ENCODE measurements around the gene SPACA4.

SPACA4 gene

DNA sequence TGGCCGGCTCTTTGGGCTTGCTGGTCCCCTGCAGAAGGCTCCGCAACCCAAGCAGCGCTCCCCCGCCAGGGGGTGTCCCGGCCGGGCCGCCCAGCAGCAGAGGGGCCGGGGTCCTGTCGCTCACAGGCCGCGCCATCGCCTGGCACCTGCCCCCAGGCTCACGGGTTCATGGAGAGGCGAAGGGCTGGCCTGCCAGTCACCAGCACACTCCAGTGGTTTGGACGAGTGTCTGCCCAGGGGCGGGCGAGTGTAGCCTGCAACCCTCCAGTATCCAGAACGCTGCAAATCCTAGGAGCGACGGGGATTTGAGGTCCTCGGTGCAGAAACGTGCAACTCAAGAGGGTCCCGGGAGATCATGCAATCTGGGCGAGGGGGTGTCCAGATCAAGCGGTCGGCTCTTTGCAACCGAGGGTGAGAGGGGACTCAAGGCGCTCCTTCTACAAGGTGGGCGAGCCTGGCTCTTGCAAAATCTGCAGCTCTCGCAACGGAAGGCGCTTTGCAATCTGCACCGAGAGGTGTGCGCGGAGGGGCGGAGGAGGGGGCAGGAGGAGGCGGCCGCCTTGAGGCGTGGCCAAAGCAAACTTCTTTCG lies 30.4 kb downstream of the SPACA4 start, which contains the start of gene DBP:
Gene DBP, minus strand, starts transcription at position 521 of the 590 bp plus-strand sequence. Its CDS starts 385 bp downstream, at position 136.
- H3K9ac ChIP-seq (ENCODE audit: low read depth, low read length, poor library complexity, severe bottlenecking), result peak within 1 kb of the TSS; percentile 97
- H3F3A ChIP-seq (ENCODE audit: low read depth), result peaks cover 3% of the 10 kb centered on the region
- H3K36me3 ChIP-seq (ENCODE audit: insufficient read depth, low read length), result no peaks in the 10 kb centered on the region
- peaks cover 38% of the 10 kb centered on the region for H3K79me2 ChIP-seq (ENCODE audit: insufficient read depth, low read length)
- H3K27me3 ChIP-seq (ENCODE audit: insufficient read depth, low read length, poor library complexity, severe bottlenecking), result no peaks in the 10 kb centered on the region
- TF ChIP-seq, protein P1, sequence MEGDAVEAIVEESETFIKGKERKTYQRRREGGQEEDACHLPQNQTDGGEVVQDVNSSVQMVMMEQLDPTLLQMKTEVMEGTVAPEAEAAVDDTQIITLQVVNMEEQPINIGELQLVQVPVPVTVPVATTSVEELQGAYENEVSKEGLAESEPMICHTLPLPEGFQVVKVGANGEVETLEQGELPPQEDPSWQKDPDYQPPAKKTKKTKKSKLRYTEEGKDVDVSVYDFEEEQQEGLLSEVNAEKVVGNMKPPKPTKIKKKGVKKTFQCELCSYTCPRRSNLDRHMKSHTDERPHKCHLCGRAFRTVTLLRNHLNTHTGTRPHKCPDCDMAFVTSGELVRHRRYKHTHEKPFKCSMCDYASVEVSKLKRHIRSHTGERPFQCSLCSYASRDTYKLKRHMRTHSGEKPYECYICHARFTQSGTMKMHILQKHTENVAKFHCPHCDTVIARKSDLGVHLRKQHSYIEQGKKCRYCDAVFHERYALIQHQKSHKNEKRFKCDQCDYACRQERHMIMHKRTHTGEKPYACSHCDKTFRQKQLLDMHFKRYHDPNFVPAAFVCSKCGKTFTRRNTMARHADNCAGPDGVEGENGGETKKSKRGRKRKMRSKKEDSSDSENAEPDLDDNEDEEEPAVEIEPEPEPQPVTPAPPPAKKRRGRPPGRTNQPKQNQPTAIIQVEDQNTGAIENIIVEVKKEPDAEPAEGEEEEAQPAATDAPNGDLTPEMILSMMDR (conservative IDR thresholded peaks at IDR 0.05; ENCODE audit: low read length), result no peak
- TF ChIP-seq EZH2phosphoT487 (IDR thresholded peaks at IDR 0.05; ENCODE audit: borderline replicate concordance), result no peak
- H3K9me2 ChIP-seq (replicated peaks; ENCODE audit: low read depth, low read length), result no peaks in the 10 kb centered on the region
- peak within 1 kb of the TSS; percentile 99 for H3K4me2 ChIP-seq (ENCODE audit: low read depth, low read length, poor library complexity, severe bottlenecking)
- H2AFZ ChIP-seq (ENCODE audit: low read length), result peak within 1 kb of the TSS; percentile 84
- H3K9me3 ChIP-seq (ENCODE audit: insufficient read depth, low read depth, low read length), result no peaks in the 10 kb centered on the region
- peaks cover 4% of the 10 kb centered on the region for H4K20me1 ChIP-seq (ENCODE audit: insufficient read depth, low read length, poor library complexity, severe bottlenecking)
- peaks cover 44% of the 10 kb centered on the region for H3K4me1 ChIP-seq (ENCODE audit: insufficient read depth, low read length, poor library complexity, severe bottlenecking)
- peak within 1 kb of the TSS; percentile 93 for H3K4me3 ChIP-seq (ENCODE audit: low read length, poor library complexity, severe bottlenecking)

DNA sequence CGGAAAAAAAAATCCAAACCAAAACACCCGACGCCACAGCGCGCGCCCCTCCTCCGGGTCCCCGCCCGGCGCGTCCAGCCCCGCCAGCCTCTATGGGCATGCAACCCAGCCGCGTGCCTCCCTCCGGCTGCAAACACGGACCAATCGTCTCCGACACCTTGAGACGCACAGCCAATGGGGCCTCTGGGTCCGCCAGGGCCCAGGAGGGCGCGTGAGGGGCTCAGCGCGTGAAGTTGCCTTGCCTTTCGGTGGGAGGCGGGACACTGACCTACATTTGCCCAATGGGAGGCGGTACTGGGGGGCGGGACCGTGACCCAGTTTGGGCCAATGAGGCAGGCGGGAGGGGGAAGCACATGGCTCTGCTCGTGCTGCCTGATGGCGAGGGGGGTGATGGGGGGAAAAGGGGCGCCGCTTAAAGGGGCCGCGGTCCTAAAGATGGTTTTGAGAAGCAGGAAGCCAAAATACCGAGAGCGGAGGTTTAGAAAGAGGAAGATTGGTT lies 31.0 kb downstream of the SPACA4 start:
- Histone ChIP-seq H3K4me3 (ENCODE audit: low read length, poor library complexity, severe bottlenecking) (peak overlapping the region; percentile 93), H3K4me1 (ENCODE audit: insufficient read depth, low read length, poor library complexity, severe bottlenecking) (peaks cover 41% of the 10 kb centered on the region), H3K4me2 (ENCODE audit: low read depth, low read length, poor library complexity, severe bottlenecking) (peak overlapping the region; percentile 99), H2AFZ (ENCODE audit: low read length) (peak overlapping the region; percentile 84), H3K9me2 (replicated peaks; ENCODE audit: low read depth, low read length) (no peaks in the 10 kb centered on the region), H3K79me2 (ENCODE audit: insufficient read depth, low read length) (peaks cover 34% of the 10 kb centered on the region), H3K27me3 (ENCODE audit: insufficient read depth, low read length, poor library complexity, severe bottlenecking) (no peaks in the 10 kb centered on the region), H3K9ac (ENCODE audit: low read depth, low read length, poor library complexity, severe bottlenecking) (peak overlapping the region; percentile 86), H3K36me3 (ENCODE audit: insufficient read depth, low read length) (no peaks in the 10 kb centered on the region), H3K9me3 (ENCODE audit: insufficient read depth, low read depth, low read length) (no peaks in the 10 kb centered on the region), H4K20me1 (ENCODE audit: insufficient read depth, low read length, poor library complexity, severe bottlenecking) (peaks cover 4% of the 10 kb centered on the region), H3F3A (ENCODE audit: low read depth) (peaks cover 3% of the 10 kb centered on the region)
- TF ChIP-seq EZH2phosphoT487 (IDR thresholded peaks at IDR 0.05; ENCODE audit: borderline replicate concordance), result no peak
- TF ChIP-seq, protein P1 (conservative IDR thresholded peaks at IDR 0.05; ENCODE audit: low read length), result no peak

DNA sequence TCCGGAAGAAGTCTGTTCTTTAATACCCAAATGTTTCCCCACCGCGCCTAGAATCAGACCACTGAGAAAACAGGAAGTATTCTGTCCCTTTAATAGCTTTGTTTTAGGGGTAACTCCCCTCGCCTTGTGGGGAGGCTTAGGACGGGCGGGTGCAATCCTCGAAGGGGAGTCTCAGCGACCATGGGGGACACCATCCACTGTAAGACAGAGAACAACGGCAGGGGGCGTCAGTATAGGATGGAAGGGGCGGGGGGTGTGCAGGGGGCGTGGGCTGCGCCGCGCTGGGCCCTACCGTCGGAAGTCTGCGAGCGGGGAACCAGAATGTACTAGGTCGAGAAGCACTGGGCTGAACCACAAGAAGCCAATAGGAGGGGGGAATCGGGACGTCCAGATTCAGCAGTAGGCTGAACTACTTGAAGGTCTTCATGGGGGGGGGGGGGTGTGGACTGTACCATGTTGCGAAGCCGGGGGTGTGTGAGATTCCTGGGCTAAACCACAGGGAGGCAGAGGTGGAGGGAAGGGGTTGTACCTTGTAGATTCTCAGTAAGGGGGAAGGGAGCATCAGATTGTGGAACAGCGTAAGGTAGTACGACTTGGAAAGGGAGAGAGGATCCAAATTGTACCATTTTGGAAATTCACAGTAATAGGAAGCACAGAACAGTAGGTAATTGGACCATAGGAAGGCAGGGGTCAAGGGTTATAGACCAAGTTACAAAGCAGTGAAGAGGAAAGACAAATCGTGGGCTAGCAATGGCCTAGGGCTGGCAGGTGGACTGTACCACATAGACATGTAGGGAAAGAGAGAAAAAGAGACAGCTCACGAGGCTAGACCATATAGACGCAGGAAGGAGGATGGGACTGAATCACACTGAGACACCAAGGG lies 31.6 kb downstream of the SPACA4 start:
- Histone ChIP-seq H4K20me1 (ENCODE audit: insufficient read depth, low read length, poor library complexity, severe bottlenecking) (peaks cover 4% of the 10 kb centered on the region), H3K27me3 (ENCODE audit: insufficient read depth, low read length, poor library complexity, severe bottlenecking) (no peaks in the 10 kb centered on the region), H3K9me2 (replicated peaks; ENCODE audit: low read depth, low read length) (no peaks in the 10 kb centered on the region), H3F3A (ENCODE audit: low read depth) (peaks cover 3% of the 10 kb centered on the region), H3K4me1 (ENCODE audit: insufficient read depth, low read length, poor library complexity, severe bottlenecking) (peaks cover 34% of the 10 kb centered on the region), H3K4me2 (ENCODE audit: low read depth, low read length, poor library complexity, severe bottlenecking) (peak overlapping the region; percentile 82), H2AFZ (ENCODE audit: low read length) (peak overlapping the region; percentile 84), H3K79me2 (ENCODE audit: insufficient read depth, low read length) (peaks cover 27% of the 10 kb centered on the region), H3K9ac (ENCODE audit: low read depth, low read length, poor library complexity, severe bottlenecking) (peak overlapping the region; percentile 86), H3K9me3 (ENCODE audit: insufficient read depth, low read depth, low read length) (no peaks in the 10 kb centered on the region), H3K4me3 (ENCODE audit: low read length, poor library complexity, severe bottlenecking) (peak overlapping the region; percentile 80), H3K36me3 (ENCODE audit: insufficient read depth, low read length) (no peaks in the 10 kb centered on the region)
- TF ChIP-seq, protein P1 (conservative IDR thresholded peaks at IDR 0.05; ENCODE audit: low read length), result peak; percentile 49
- TF ChIP-seq EZH2phosphoT487 (IDR thresholded peaks at IDR 0.05; ENCODE audit: borderline replicate concordance), result no peak
